B cell (primary cell): ENCODE results near the gene ENO2.
"Not testable (repeated sequence)": the region's sequence is repeated elsewhere in the genome, so short reads cannot be mapped to it uniquely, and the experiment has no call there.

Experiments used
- CTCF ChIP-seq: fragments of 200-600 bp; IDR thresholded peaks from one replicate; pipeline ENCODE4 v1.8.0; 2022; ENCODE audit warnings: antibody characterized with exemption, mild to moderate bottlenecking
- EZH2 ChIP-seq: IDR thresholded peaks from 2 replicates; pipeline ENCODE4 v1.6.1; 2012; ENCODE audit warnings: borderline replicate concordance, low read depth, mild to moderate bottlenecking, moderate library complexity, low read length; ENCODE audit not compliant: insufficient read depth, poor library complexity, severe bottlenecking

- not testable (repeated sequence) for TF ChIP-seq CTCF, EZH2
Observed at GRCh38 chr12:6889775-6890573, 24.4 kb upstream of the ENO2 start.
